BLaER1 treated with 17β-estradiol and CSF1 and Interleukin-3, amounts not matched to agents 10 nM and 100 nM (cell line): ENCODE measurements around the gene PCDH15.
"Not testable (repeated sequence)": the region's sequence is repeated elsewhere in the genome, so short reads cannot be mapped to it uniquely, and the experiment has no call there.

Source experiments
- H3K27ac ChIP-seq, 11 experiments: shearing (Covaris generic); formaldehyde crosslinking; 2 replicates each; pipeline ENCODE4 v1.8.1; 2022
- H3K27me3 ChIP-seq, 11 experiments: shearing (Covaris generic); formaldehyde crosslinking; 2 replicates each; pipeline ENCODE4 v1.8.1; 2022
- H3K36me3 ChIP-seq, 11 experiments: shearing (Covaris generic); formaldehyde crosslinking; 2 replicates each; pipeline ENCODE4 v1.8.1; 2022
- H3K4me1 ChIP-seq, 10 experiments: shearing (Covaris generic); formaldehyde crosslinking; 2 replicates each; pipeline ENCODE4 v1.8.1; 2022
- H3K4me2 ChIP-seq, 11 experiments: shearing (Covaris generic); formaldehyde crosslinking; 2 replicates each; pipeline ENCODE4 v1.8.1; 2022
- H3K4me3 ChIP-seq, 10 experiments: shearing (Covaris generic); formaldehyde crosslinking; 2 replicates each; pipeline ENCODE4 v1.8.1; 2022
- H3K9ac ChIP-seq, 11 experiments: shearing (Covaris generic); formaldehyde crosslinking; 2 replicates each; pipeline ENCODE4 v1.8.1; 2022
- H3K9me3 ChIP-seq, 11 experiments: shearing (Covaris generic); formaldehyde crosslinking; replicated peaks in 1 of 11; 2 replicates each; pipeline ENCODE4 v1.8.1; 2022
- H4K20me1 ChIP-seq, 11 experiments: shearing (Covaris generic); formaldehyde crosslinking; 2 replicates each; pipeline ENCODE4 v1.8.1; 2022
- Cebpa-rat ChIP-seq, 11 experiments: shearing (Covaris generic); IDR thresholded peaks; 2 replicates each; pipeline ENCODE4 v1.8.1; 2022

The PCDH15 gene

GRCh38 chr10:53983431-53983830, 817.6 kb downstream of the PCDH15 start:
- Histone ChIP-seq H3K4me3 (no peak overlapping the region), H4K20me1 (no peaks in the 10 kb centered on the region), H3K9ac (no peak overlapping the region), H3K9me3 (no peaks in the 10 kb centered on the region), H3K27ac (no peak overlapping the region), H3K27me3 (no peaks in the 10 kb centered on the region), H3K36me3 (no peaks in the 10 kb centered on the region), H3K4me2 (no peak overlapping the region), H3K4me1 (no peaks in the 10 kb centered on the region)
- TF ChIP-seq Cebpa-rat (IDR thresholded peaks at IDR 0.05) = no peak

DNA sequence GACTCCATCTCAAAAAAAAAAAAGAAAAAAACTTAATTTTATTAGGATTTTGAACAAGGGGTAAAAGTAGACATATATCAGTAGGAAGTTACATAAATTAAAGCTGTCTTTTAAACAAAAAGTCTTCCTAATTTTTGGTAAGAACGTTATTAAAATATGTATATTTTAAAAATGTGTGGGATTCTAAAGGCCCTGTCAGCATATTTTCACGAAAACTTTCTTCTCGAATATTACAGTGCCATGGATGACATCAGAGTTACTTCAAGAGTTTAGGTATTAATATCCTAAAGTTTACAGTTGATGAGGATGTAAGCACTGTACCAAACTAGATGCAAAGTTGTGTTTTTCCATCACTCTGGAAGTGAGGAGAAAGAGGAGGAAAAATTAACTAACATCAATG, 820.8 kb downstream of the PCDH15 start:
- Histone ChIP-seq H3K4me2 (no peak overlapping the region), H3K4me1 (no peaks in the 10 kb centered on the region), H3K4me3 (no peak overlapping the region), H3K36me3 (no peaks in the 10 kb centered on the region), H3K27me3 (no peaks in the 10 kb centered on the region), H3K27ac (no peak overlapping the region), H4K20me1 (no peaks in the 10 kb centered on the region), H3K9ac (no peak overlapping the region), H3K9me3 (no peaks in the 10 kb centered on the region)
- TF ChIP-seq Cebpa-rat (IDR thresholded peaks at IDR 0.05) = no peak

- no peaks in the 10 kb centered on the region for H3K4me1 ChIP-seq
- TF ChIP-seq Cebpa-rat (IDR thresholded peaks at IDR 0.05) = no peak
- no peak overlapping the region for H3K4me3 ChIP-seq
- H4K20me1 ChIP-seq = no peaks in the 10 kb centered on the region
- no peaks in the 10 kb centered on the region for H3K36me3 ChIP-seq
- H3K4me2 ChIP-seq = no peak overlapping the region
- H3K9me3 ChIP-seq = no peaks in the 10 kb centered on the region
- H3K9ac ChIP-seq = no peak overlapping the region
- no peak overlapping the region for H3K27ac ChIP-seq
- H3K27me3 ChIP-seq = no peaks in the 10 kb centered on the region
Observed at GRCh38 chr10:53978301-53978700, 822.7 kb downstream of the PCDH15 start.

DNA sequence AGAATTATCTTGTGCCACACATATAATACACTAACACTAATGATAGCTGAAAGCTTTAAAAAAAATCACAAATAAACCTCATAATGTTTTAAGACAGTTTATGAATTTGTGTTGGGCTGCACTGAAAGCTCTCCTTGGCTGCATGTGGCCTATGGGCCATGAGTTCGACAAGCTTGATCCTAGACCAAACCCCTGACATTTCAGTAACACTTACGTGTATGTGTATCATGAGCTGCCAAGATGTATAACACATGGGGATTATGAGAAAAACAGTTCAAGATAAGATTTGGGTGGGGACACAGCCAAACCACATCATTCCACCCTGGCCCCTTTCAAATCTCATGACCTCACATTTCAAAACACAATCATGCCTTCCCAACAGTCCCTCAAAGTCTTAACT, 823.8 kb downstream of the PCDH15 start:
- no peak overlapping the region for H3K4me3 ChIP-seq
- H3K9ac ChIP-seq = no peak overlapping the region
- no peaks in the 10 kb centered on the region for H3K9me3 ChIP-seq
- no peak for TF ChIP-seq Cebpa-rat (IDR thresholded peaks at IDR 0.05)
- no peaks in the 10 kb centered on the region for H4K20me1 ChIP-seq
- H3K4me1 ChIP-seq = no peaks in the 10 kb centered on the region
- no peak overlapping the region for H3K4me2 ChIP-seq
- no peaks in the 10 kb centered on the region for H3K27me3 ChIP-seq
- no peak overlapping the region for H3K27ac ChIP-seq
- H3K36me3 ChIP-seq = no peaks in the 10 kb centered on the region

- H3K4me2 ChIP-seq = no peak overlapping the region
- TF ChIP-seq Cebpa-rat (IDR thresholded peaks at IDR 0.05) = no peak
- peaks cover 2 to 7% (median 6%) of the 10 kb centered on the region in 11 experiments; a peak in 21 of 22 replicates for H3K9me3 ChIP-seq
- H3K4me1 ChIP-seq = no peaks in the 10 kb centered on the region
- no peaks in the 10 kb centered on the region for H3K36me3 ChIP-seq
- no peak overlapping the region for H3K27ac ChIP-seq
- no peak overlapping the region for H3K9ac ChIP-seq
- no peaks in the 10 kb centered on the region for H4K20me1 ChIP-seq
- no peak overlapping the region for H3K4me3 ChIP-seq
- H3K27me3 ChIP-seq = no peaks in the 10 kb centered on the region
Observed at GRCh38 chr10:53957401-53957800, 843.6 kb downstream of the PCDH15 start.

- Histone ChIP-seq H3K4me1 (no peaks in the 10 kb centered on the region), H3K4me2 (no peak overlapping the region), H3K36me3 (no peaks in the 10 kb centered on the region), H3K27me3 (no peaks in the 10 kb centered on the region), H3K9me3 (peaks cover 9 to 17% (median 14%) of the 10 kb centered on the region in 11 experiments), H3K9ac (no peak overlapping the region), H3K4me3 (no peak overlapping the region), H3K27ac (no peak overlapping the region), H4K20me1 (no peaks in the 10 kb centered on the region)
- no peak for TF ChIP-seq Cebpa-rat (IDR thresholded peaks at IDR 0.05)
Observed at GRCh38 chr10:53955091-53955490, 845.9 kb downstream of the PCDH15 start.

DNA sequence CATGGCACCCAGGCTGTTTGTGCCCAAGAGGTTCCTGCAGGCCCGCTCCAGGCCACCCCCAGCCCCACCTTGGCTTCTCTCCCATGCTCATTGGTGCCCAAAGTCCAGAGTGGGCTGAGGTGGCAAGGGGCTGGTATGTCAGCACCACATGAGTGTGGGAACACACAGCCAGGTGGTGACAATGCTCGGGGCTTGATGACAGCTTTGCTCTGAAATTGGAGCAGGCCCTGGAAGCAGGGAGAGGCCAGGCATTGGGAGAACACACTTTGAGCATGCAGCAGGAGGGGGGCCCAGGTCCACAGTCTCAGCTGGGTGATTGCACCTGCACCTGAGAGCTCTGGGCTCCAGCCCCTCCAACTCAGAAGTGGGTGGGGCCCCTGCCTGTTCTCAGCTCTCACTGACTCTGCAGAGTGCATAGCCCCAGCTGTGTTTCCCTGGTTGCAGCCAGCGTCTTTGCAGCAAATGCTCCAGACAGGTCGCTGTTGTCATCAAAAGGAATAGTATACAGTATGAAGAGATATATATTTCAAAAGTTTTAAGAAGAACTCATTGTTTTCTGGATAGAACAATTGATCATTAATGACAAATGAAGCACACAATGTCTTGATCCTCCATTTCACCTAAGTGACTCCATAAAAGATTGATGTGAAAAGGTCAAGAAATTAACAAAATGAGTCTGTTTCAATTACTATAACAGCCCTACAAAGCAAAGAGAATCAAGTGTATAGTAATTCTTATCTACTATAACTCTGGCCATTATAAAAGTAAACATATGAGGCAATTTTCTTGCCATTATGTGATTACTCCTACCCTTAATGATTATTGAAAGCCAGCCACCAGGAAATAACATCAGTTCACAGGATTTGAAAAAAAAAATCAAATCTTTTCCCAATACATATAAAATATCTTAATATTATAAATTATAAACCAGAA, 848.1 kb downstream of the PCDH15 start:
- H3K4me1 ChIP-seq = no peaks in the 10 kb centered on the region
- no peak overlapping the region for H3K27ac ChIP-seq
- H4K20me1 ChIP-seq = no peaks in the 10 kb centered on the region
- no peak overlapping the region for H3K9ac ChIP-seq
- no peaks in the 10 kb centered on the region for H3K36me3 ChIP-seq
- H3K27me3 ChIP-seq = no peaks in the 10 kb centered on the region
- peaks cover 9 to 17% (median 14%) of the 10 kb centered on the region in 11 experiments for H3K9me3 ChIP-seq
- no peak for TF ChIP-seq Cebpa-rat (IDR thresholded peaks at IDR 0.05)
- H3K4me3 ChIP-seq = no peak overlapping the region
- no peak overlapping the region for H3K4me2 ChIP-seq

DNA sequence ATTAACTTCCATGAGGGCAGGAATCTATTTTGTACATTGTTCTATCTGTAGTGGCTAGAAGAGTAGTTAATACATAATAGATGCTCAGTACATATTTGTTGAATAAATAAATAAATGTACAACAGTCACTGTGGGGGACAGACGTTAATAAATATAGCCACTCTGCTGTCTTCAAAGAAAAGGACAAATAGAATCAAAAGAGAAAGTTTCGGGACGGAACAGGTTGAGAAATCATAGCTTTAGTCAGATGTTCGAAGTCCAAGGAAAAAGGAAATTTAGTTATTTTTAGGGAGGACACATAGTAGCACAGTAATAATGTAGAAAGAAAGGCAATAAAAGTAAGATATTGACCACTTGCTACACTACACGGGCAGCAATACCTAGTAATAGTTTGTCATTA, 861.4 kb downstream of the PCDH15 start:
- H3K9ac ChIP-seq = no peak overlapping the region
- no peaks in the 10 kb centered on the region for H3K4me1 ChIP-seq
- H4K20me1 ChIP-seq = no peaks in the 10 kb centered on the region
- no peaks in the 10 kb centered on the region for H3K27me3 ChIP-seq
- no peak overlapping the region for H3K27ac ChIP-seq
- H3K4me2 ChIP-seq = no peak overlapping the region
- no peaks in the 10 kb centered on the region for H3K36me3 ChIP-seq
- no peak for TF ChIP-seq Cebpa-rat (IDR thresholded peaks at IDR 0.05)
- no peak overlapping the region for H3K4me3 ChIP-seq
- H3K9me3 ChIP-seq = no peaks in the 10 kb centered on the region

DNA sequence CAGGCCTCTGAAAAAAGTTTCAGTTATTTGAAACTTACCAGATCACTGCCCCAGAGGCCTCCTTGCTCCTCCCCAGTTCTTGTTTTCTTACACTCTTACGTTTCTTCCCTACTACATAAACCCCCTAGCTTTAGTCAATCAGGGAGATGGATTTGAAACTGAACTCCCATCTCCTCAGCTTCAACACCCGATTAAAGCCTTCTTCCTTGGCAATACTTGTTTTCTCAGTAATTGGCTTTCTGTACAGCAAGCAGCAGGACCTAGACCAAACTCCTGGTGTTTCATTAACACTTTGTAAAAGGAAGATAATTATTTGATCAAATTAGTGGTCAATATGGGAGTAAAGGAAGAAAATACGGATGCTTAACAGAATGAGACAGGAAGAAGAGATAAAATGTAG, 870.4 kb downstream of the PCDH15 start:
- Histone ChIP-seq H3K4me3 (no peak overlapping the region), H3K27me3 (no peaks in the 10 kb centered on the region), H3K4me1 (no peaks in the 10 kb centered on the region), H3K9ac (no peak overlapping the region), H3K9me3 (peaks cover 0 to 8% (median 0%) of the 10 kb centered on the region in 11 experiments; a peak in 5 of 22 replicates), H3K4me2 (no peak overlapping the region), H3K36me3 (no peaks in the 10 kb centered on the region), H4K20me1 (no peaks in the 10 kb centered on the region), H3K27ac (no peak overlapping the region)
- no peak for TF ChIP-seq Cebpa-rat (IDR thresholded peaks at IDR 0.05)

DNA sequence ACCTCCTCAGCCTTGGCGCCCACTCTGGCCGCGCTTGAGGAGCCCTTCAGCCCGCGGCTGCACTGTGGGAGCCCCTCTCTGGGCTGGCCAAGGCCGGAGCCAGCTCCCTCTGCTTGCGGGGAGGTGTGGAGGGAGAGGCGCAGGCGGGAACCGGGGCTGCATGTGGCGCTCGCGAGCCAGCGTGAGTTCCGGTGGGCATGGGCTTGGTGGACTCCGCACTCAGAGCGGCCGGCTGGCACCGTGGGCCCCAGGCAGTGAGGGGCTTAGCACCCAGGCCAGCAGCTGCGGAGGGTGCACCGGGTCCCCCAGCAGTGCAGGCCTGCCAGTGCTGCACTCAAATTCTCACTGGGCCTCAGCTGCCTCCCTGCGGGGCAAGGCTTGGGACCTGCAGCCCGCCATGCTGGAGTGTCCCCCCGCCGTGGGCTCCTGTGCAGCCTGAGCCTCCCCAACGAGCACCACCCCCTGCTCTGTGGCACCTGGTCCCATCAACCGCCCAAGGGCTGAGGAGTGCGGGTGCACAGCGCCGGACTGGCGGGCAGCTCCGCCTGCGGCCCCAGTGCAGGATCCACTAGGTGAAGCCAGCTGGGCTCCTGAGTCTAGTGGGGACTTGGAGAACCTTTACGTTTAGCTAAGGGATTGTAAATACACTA, 876.9 kb downstream of the PCDH15 start:
- H4K20me1 ChIP-seq, H3K9ac ChIP-seq: not testable (repeated sequence)
- H3K9me3 ChIP-seq = peaks cover 14 to 19% (median 17%) of the 10 kb centered on the region in 11 experiments

More for the DNA sequence above, 876.9 kb downstream of the PCDH15 start:
- not testable (repeated sequence) for H3K4me2 ChIP-seq, H3K27ac ChIP-seq, H3K4me1 ChIP-seq, H3K4me3 ChIP-seq, H3K36me3 ChIP-seq, H3K27me3 ChIP-seq
